Keratinocyte (primary cell): ENCODE data around the gene TNFRSF25. TPM values are rescaled to one million over a fixed set of nuclear protein-coding genes. Genes with fewer than 3 reads are reported as not detected.

ENCODE experiments used
- DNase-seq: peaks from one replicate; pipeline ENCODE4 v3.0.0-alpha.2; 2011; ENCODE audit warnings: low read depth, missing footprints, low spot score
- FAIRE-seq: peaks from 2 replicates; lab custom pipeline; 2011; peaks lifted over from hg19 to GRCh38; lab: Jason Lieb, UNC
- H2AFZ ChIP-seq: 2 replicates; pipeline ENCODE4 v1.6.0; 2012; ENCODE audit warnings: low read length, control low read depth, inconsistent platforms; ENCODE audit not compliant: control insufficient read depth
- H3K27ac ChIP-seq: 2 replicates; pipeline ENCODE4 v1.5.1; 2011; ENCODE audit warnings: low read length; ENCODE audit not compliant: control insufficient read depth, insufficient read depth
- H3K27me3 ChIP-seq: 3 replicates; pipeline ENCODE4 v1.6.0; 2011; ENCODE audit warnings: low read length; ENCODE audit not compliant: control insufficient read depth, insufficient read depth; ENCODE audit errors: extremely low read depth
- H3K36me3 ChIP-seq, 2 experiments: 2 replicates in 1 of 2; 3 replicates in 1 of 2; pipeline ENCODE4 v1.5.1; 2011; ENCODE audit warnings: low read length in 2 of 2, mild to moderate bottlenecking in 1 of 2; ENCODE audit not compliant: control insufficient read depth in 2 of 2, insufficient read depth in 2 of 2; ENCODE audit errors: extremely low read depth in 1 of 2
- H3K4me1 ChIP-seq: 3 replicates; pipeline ENCODE4 v1.5.1; 2011; ENCODE audit warnings: low read length; ENCODE audit not compliant: control insufficient read depth, insufficient read depth; ENCODE audit errors: extremely low read depth
- H3K4me2 ChIP-seq: 3 replicates; pipeline ENCODE4 v1.6.0; 2011; ENCODE audit warnings: low read depth, low read length; ENCODE audit not compliant: control insufficient read depth, insufficient read depth; ENCODE audit errors: extremely low read depth
- H3K4me3 ChIP-seq, 3 experiments: fragments of 200-600 bp in 1 of 3; sonication (generic) in 1 of 3; 2 replicates in 2 of 3; 3 replicates in 1 of 3; pipeline ENCODE4 v1.5.1; 2011 to 2016; ENCODE audit warnings: low read length in 3 of 3, mild to moderate bottlenecking in 3 of 3, control low read depth in 2 of 3, inconsistent platforms in 1 of 3, low read depth in 1 of 3, mixed read lengths in 1 of 3, mixed run types in 1 of 3, moderate library complexity in 1 of 3; ENCODE audit not compliant: control insufficient read depth in 2 of 3, insufficient read depth in 2 of 3; ENCODE audit errors: extremely low read depth in 1 of 3
- H3K79me2 ChIP-seq: 2 replicates; pipeline ENCODE4 v1.6.0; 2012; ENCODE audit warnings: low read length; ENCODE audit not compliant: control insufficient read depth, insufficient read depth
- H3K9ac ChIP-seq: 3 replicates; pipeline ENCODE4 v1.6.0; 2011; ENCODE audit warnings: low read length; ENCODE audit not compliant: control insufficient read depth, insufficient read depth; ENCODE audit errors: extremely low read depth
- H3K9me1 ChIP-seq: 3 replicates; pipeline ENCODE4 v1.6.0; 2011; ENCODE audit warnings: low read length; ENCODE audit not compliant: control insufficient read depth, insufficient read depth; ENCODE audit errors: extremely low read depth
- H3K9me3 ChIP-seq: 2 replicates; pipeline ENCODE4 v1.5.1; 2012; ENCODE audit warnings: low read depth, low read length; ENCODE audit not compliant: control insufficient read depth
- H4K20me1 ChIP-seq: 3 replicates; pipeline ENCODE4 v1.6.0; 2011; ENCODE audit warnings: low read length; ENCODE audit not compliant: control insufficient read depth, insufficient read depth; ENCODE audit errors: extremely low read depth
- CTCF ChIP-seq, 3 experiments: IDR thresholded peaks in 1 of 3; conservative IDR thresholded peaks in 1 of 3; optimal IDR thresholded peaks in 1 of 3; 2 replicates in 2 of 3; 3 replicates in 1 of 3; pipeline versions ENCODE3 to v1.5.1; 2011; ENCODE audit warnings: low read length in 3 of 3, mild to moderate bottlenecking in 3 of 3, moderate library complexity in 2 of 3, control low read depth in 1 of 3, inconsistent platforms in 1 of 3; ENCODE audit not compliant: insufficient read depth in 2 of 3; ENCODE audit errors: extremely low read depth in 1 of 3
- EZH2 ChIP-seq: IDR thresholded peaks from one replicate; pipeline ENCODE4 v1.6.1; 2012; ENCODE audit warnings: inconsistent platforms, mild to moderate bottlenecking, low read length, moderate library complexity
- dilution Hi-C: fragments of 300-500 bp; cut with MboI; formaldehyde crosslinking; loops from one replicate; pipeline ENCODE4 v1.7.0; 2020; ENCODE audit warnings: low sequenced_read_pairs; ENCODE audit not compliant: extremely low pct_ligation_motif_present
- polyA minus RNA-seq, 3 experiments: library from RNA; depleted of rRNA, polyadenylated mRNA; stranded (reverse); fragments of >200 nt; gene quantifications; 1 replicate in 1 of 3; 2 replicates in 1 of 3; 3 replicates in 1 of 3; pipeline ENCODE4 v1.2.3, GENCODE V29; 2011
- polyA plus RNA-seq, 5 experiments: library from polyadenylated mRNA; depleted of rRNA in 3 of 5; stranded (reverse) in 3 of 5; stranded (forward) in 1 of 5; unstranded in 1 of 5; fragments of >200 nt; gene quantifications; 1 replicate in 1 of 5; 2 replicates in 3 of 5; 3 replicates in 1 of 5; pipeline versions ENCODE4 v1.2.1 to v1.2.3, GENCODE V29; 2011 to 2012; ENCODE audit warnings: missing spikeins in 2 of 5, low read depth in 1 of 5, low replicate concordance in 1 of 5

The TNFRSF25 gene
- polyA plus RNA-seq, result 12.2 to 35.8 TPM (median 12.4 TPM) in 3 replicates
- polyA plus RNA-seq (2011; ENCODE audit: low read depth), result 7.1 TPM
- polyA plus RNA-seq (2011; cell fraction: cytosol; rRNA removed), result 3.6 and 6.6 TPM in 2 replicates
- 100 and 140 TPM in 2 replicates for polyA plus RNA-seq (2011; cell fraction: nucleus; rRNA removed)
- polyA plus RNA-seq (2012; ENCODE audit: low replicate concordance), result 16.7 and 29.9 TPM in 2 replicates
- polyA minus RNA-seq, result 11.3 to 20.1 TPM (median 11.4 TPM) in 3 replicates
- 6.1 TPM for polyA minus RNA-seq (2011; cell fraction: cytosol; rRNA and poly(A)+ RNA removed)
- 17.1 and 23.7 TPM in 2 replicates for polyA minus RNA-seq (2011; cell fraction: nucleus; rRNA and poly(A)+ RNA removed)

- dilution Hi-C loops, result no loop called here
- H3K9me1 ChIP-seq, result no peaks in the 10 kb centered on the region
These were observed at the start of gene TNFRSF25 for GRCh38 chr1:6466023-6466422. Gene TNFRSF25 (minus strand): TSS chr1:6466173. CDS start chr1:6466107, 66 bp downstream.

GRCh38 chr1:6515771-6516170 is 49.8 kb upstream of the TNFRSF25 start:
- no peak overlapping the region for H3K4me2 ChIP-seq
- H2AFZ ChIP-seq, result no peak overlapping the region
- peaks cover 18% of the 10 kb centered on the region for H3K4me1 ChIP-seq
- H3K36me3 ChIP-seq, result peaks cover 0 to 1% of the 10 kb centered on the region in 2 experiments
- TF ChIP-seq EZH2 (no peak), CTCF (optimal IDR thresholded peaks at IDR 0.05 in 1 of 3, IDR thresholded peaks at IDR 0.05 in 1 of 3, conservative IDR thresholded peaks at IDR 0.05 in 1 of 3; ENCODE audit: extremely low read depth in 1 of 3, insufficient read depth in 2 of 3, low read length in 3 of 3) (no peak)
- H3K9ac ChIP-seq, result no peak overlapping the region
- H3K9me3 ChIP-seq, result no peaks in the 10 kb centered on the region
- DNase-seq (no peak), FAIRE-seq (no peak)
- H3K79me2 ChIP-seq, result no peaks in the 10 kb centered on the region
- H3K27me3 ChIP-seq, result no peaks in the 10 kb centered on the region
- H3K9me1 ChIP-seq, result no peaks in the 10 kb centered on the region
- dilution Hi-C loops, result no loop called here
- H3K4me3 ChIP-seq, result no peak overlapping the region
- H4K20me1 ChIP-seq, result no peaks in the 10 kb centered on the region
- H3K27ac ChIP-seq, result no peak overlapping the region

More at GRCh38 chr1:6466023-6466422, at the start of gene TNFRSF25:
- H3K27me3 ChIP-seq, result no peaks in the 10 kb centered on the region
- H3K4me3 ChIP-seq, result no peak within 1 kb of the TSS
- no peaks in the 10 kb centered on the region for H3K79me2 ChIP-seq
- no peak within 1 kb of the TSS for H3K9ac ChIP-seq
- H3K4me1 ChIP-seq, result peaks cover under 1% of the 10 kb centered on the region
- FAIRE-seq, result no peak
- no peaks in the 10 kb centered on the region for H3K9me3 ChIP-seq
- H3K36me3 ChIP-seq, result peaks cover 52 to 66% of the 10 kb centered on the region in 2 experiments
- H4K20me1 ChIP-seq, result no peaks in the 10 kb centered on the region
- no peak within 1 kb of the TSS for H3K27ac ChIP-seq
- no peak within 1 kb of the TSS for H2AFZ ChIP-seq
- H3K4me2 ChIP-seq, result no peak within 1 kb of the TSS
- TF ChIP-seq CTCF (optimal IDR thresholded peaks at IDR 0.05 in 1 of 3, IDR thresholded peaks at IDR 0.05 in 1 of 3, conservative IDR thresholded peaks at IDR 0.05 in 1 of 3; ENCODE audit: extremely low read depth in 1 of 3, insufficient read depth in 2 of 3, low read length in 3 of 3), result no peak
- TF ChIP-seq EZH2, result no peak
- no peak for DNase-seq
